HTERT RPE-1 (cell line): Measurements from ENCODE around the gene LOXHD1.

Experiments
- in situ Hi-C: fragments of 300-500 bp; cut with MboI; formaldehyde crosslinking; loops from 4 replicates; pipeline ENCODE4 v1.14.3; 2020; ENCODE audit warnings: low sequenced_read_pairs

The LOXHD1 gene

GRCh38 chr18:46657115-46657955 is at the start of gene LOXHD1:
Gene LOXHD1 (minus strand): TSS chr18:46657220. CDS start chr18:46657033, 187 bp downstream.
- in situ Hi-C loops: no loop called here

GRCh38 chr18:46705521-46705920 is 48.5 kb upstream of the LOXHD1 start:
- in situ Hi-C loops: no loop called here

GRCh38 chr18:46704816-46705215 is 47.8 kb upstream of the LOXHD1 start:
- in situ Hi-C loops: no loop called here

- in situ Hi-C loops: no loop called here
These were observed 47.2 kb upstream of the LOXHD1 start for GRCh38 chr18:46704189-46704588.

GRCh38 chr18:46702471-46702870 is 45.5 kb upstream of the LOXHD1 start:
- in situ Hi-C loops: no loop called here

GRCh38 chr18:46700066-46700824 is 43.2 kb upstream of the LOXHD1 start:
- in situ Hi-C loops: no loop called here

- in situ Hi-C loops: no loop called here
These were observed 39.7 kb upstream of the LOXHD1 start for GRCh38 chr18:46696702-46697101.

GRCh38 chr18:46696268-46696667 is 39.2 kb upstream of the LOXHD1 start:
- in situ Hi-C loops: no loop called here

- in situ Hi-C loops: no loop called here
These were observed 37.0 kb upstream of the LOXHD1 start for GRCh38 chr18:46693996-46694395.

- in situ Hi-C loops: no loop called here
These were observed 32.0 kb upstream of the LOXHD1 start for GRCh38 chr18:46688853-46689525.

- in situ Hi-C loops: no loop called here
These were observed 29.2 kb upstream of the LOXHD1 start for GRCh38 chr18:46686186-46686585.

GRCh38 chr18:46683252-46683651 is 26.2 kb upstream of the LOXHD1 start:
- in situ Hi-C loops: no loop called here

- in situ Hi-C loops: no loop called here
These were observed 24.0 kb upstream of the LOXHD1 start for GRCh38 chr18:46680784-46681695.

- in situ Hi-C loops: no loop called here
These were observed 23.0 kb upstream of the LOXHD1 start for GRCh38 chr18:46679846-46680598.

GRCh38 chr18:46678785-46679399 is 21.9 kb upstream of the LOXHD1 start:
- in situ Hi-C loops: no loop called here

- in situ Hi-C loops: no loop called here
These were observed 21.0 kb upstream of the LOXHD1 start for GRCh38 chr18:46678041-46678440.

- in situ Hi-C loops: no loop called here
These were observed 20.6 kb upstream of the LOXHD1 start for GRCh38 chr18:46677611-46678010.

GRCh38 chr18:46676182-46676835 is 19.3 kb upstream of the LOXHD1 start:
- in situ Hi-C loops: no loop called here

- in situ Hi-C loops: no loop called here
These were observed 18.1 kb upstream of the LOXHD1 start for GRCh38 chr18:46675112-46675511.
